Measurements from ENCODE around the gene SNTG2.
"Not testable (repeated sequence)": the region's sequence is repeated elsewhere in the genome, so short reads cannot be mapped to it uniquely, and the experiment has no call there.

The SNTG2 gene

GRCh38 chr2:1053786-1054185 is 103.1 kb downstream of the SNTG2 start:
- peak; percentile 3 for DNase-seq (ENCODE audit: low read depth)

GRCh38 chr2:1054399-1054798 is 103.8 kb downstream of the SNTG2 start:
- no peak for DNase-seq (ENCODE audit: low read depth)

- DNase-seq (ENCODE audit: low read depth) = peak; percentile 89
Measured at GRCh38 chr2:1055014-1055595, 104.5 kb downstream of the SNTG2 start.

- DNase-seq (ENCODE audit: low read depth) = no peak
Measured at GRCh38 chr2:1060372-1060771, 109.7 kb downstream of the SNTG2 start.

- DNase-seq (ENCODE audit: low read depth) = no peak
Measured at GRCh38 chr2:1060987-1061386, 110.3 kb downstream of the SNTG2 start.

GRCh38 chr2:1068241-1068640 is 117.6 kb downstream of the SNTG2 start:
- DNase-seq (ENCODE audit: low read depth) = no peak

GRCh38 chr2:1068822-1069221 is 118.2 kb downstream of the SNTG2 start:
- DNase-seq (ENCODE audit: low read depth) = no peak

- DNase-seq (ENCODE audit: low read depth) = no peak
Measured at GRCh38 chr2:1069847-1070246, 119.2 kb downstream of the SNTG2 start.

- DNase-seq (ENCODE audit: low read depth) = no peak
Measured at GRCh38 chr2:1070601-1071000, 120.0 kb downstream of the SNTG2 start.

- no peak for DNase-seq (ENCODE audit: low read depth)
Measured at GRCh38 chr2:1071650-1072049, 121.0 kb downstream of the SNTG2 start.

- DNase-seq (ENCODE audit: low read depth) = no peak
Measured at GRCh38 chr2:1072250-1072649, 121.6 kb downstream of the SNTG2 start.

- DNase-seq (ENCODE audit: low read depth) = no peak
Measured at GRCh38 chr2:1077911-1078310, 127.3 kb downstream of the SNTG2 start.

- no peak for DNase-seq (ENCODE audit: low read depth)
Measured at GRCh38 chr2:1078326-1078725, 127.7 kb downstream of the SNTG2 start.

- no peak for DNase-seq (ENCODE audit: low read depth)
Measured at GRCh38 chr2:1079873-1080799, 129.5 kb downstream of the SNTG2 start.

GRCh38 chr2:1081451-1082225 is 131.0 kb downstream of the SNTG2 start:
- DNase-seq (ENCODE audit: low read depth) = no peak

- no peak for DNase-seq (ENCODE audit: low read depth)
Measured at GRCh38 chr2:1082456-1083205, 132.0 kb downstream of the SNTG2 start.

GRCh38 chr2:1088192-1088860 is 137.7 kb downstream of the SNTG2 start:
- DNase-seq (ENCODE audit: low read depth) = no peak

- no peak for DNase-seq (ENCODE audit: low read depth)
Measured at GRCh38 chr2:1088940-1089339, 138.3 kb downstream of the SNTG2 start.

GRCh38 chr2:1091895-1092585 is 141.4 kb downstream of the SNTG2 start:
- no peak for DNase-seq (ENCODE audit: low read depth)

GRCh38 chr2:1093668-1094067 is 143.0 kb downstream of the SNTG2 start:
- not testable (repeated sequence) for DNase-seq (ENCODE audit: low read depth)

- no peak for DNase-seq (ENCODE audit: low read depth)
Measured at GRCh38 chr2:1097101-1097500, 146.5 kb downstream of the SNTG2 start.
